AG10803 (cell line): ENCODE data around the gene GLOD4.
"Not testable (repeated sequence)": the region's sequence is repeated elsewhere in the genome, so short reads cannot be mapped to it uniquely, and the experiment has no call there.

Experiments used
- DNase-seq: peaks from one replicate; pipeline ENCODE4 v3.0.0; 2010; ENCODE audit warnings: low read depth
- H3K4me3 ChIP-seq: 2 replicates; pipeline ENCODE4 v1.5.1; 2011; ENCODE audit warnings: mild to moderate bottlenecking, low read length, control low read depth
- CTCF ChIP-seq: conservative IDR thresholded peaks from 2 replicates; pipeline ENCODE4 v1.5.1; 2011; ENCODE audit warnings: mild to moderate bottlenecking, low read length, control low read depth, inconsistent platforms

GLOD4 gene

GRCh38 chr17:752002-752619 is 30.0 kb downstream of the GLOD4 start, which contains the start of gene GEMIN4:
TSS of gene GEMIN4 (minus strand) at chr17:752264. CDS start at chr17:752142, 122 bp downstream.
- peak within 1 kb of the TSS; percentile 75 for H3K4me3 ChIP-seq
- peak; percentile 83 for TF ChIP-seq CTCF
- peak; percentile 79 for DNase-seq

- TF ChIP-seq CTCF: no peak
- H3K4me3 ChIP-seq: peak overlapping the region; percentile 75
- peak; percentile 49 for DNase-seq
Observed at GRCh38 chr17:751269-752001, 30.6 kb downstream of the GLOD4 start.

GRCh38 chr17:750431-751037 is 31.5 kb downstream of the GLOD4 start:
- DNase-seq: no peak
- peak overlapping the region; percentile 75 for H3K4me3 ChIP-seq
- no peak for TF ChIP-seq CTCF

GRCh38 chr17:749359-749758 is 32.7 kb downstream of the GLOD4 start:
- H3K4me3 ChIP-seq, DNase-seq: not testable (repeated sequence)

- H3K4me3 ChIP-seq, DNase-seq: not testable (repeated sequence)
Observed at GRCh38 chr17:748604-749003, 33.5 kb downstream of the GLOD4 start.

GRCh38 chr17:746783-747629 is 35.1 kb downstream of the GLOD4 start:
- DNase-seq: no peak
- H3K4me3 ChIP-seq: no peak overlapping the region
- TF ChIP-seq CTCF: no peak

GRCh38 chr17:746181-746580 is 35.9 kb downstream of the GLOD4 start:
- no peak for DNase-seq
- no peak for TF ChIP-seq CTCF
- H3K4me3 ChIP-seq: no peak overlapping the region
